Endodermal cell (in vitro differentiated cells): Measurements from ENCODE around the gene PIK3IP1. TPM values are rescaled to one million over a fixed set of nuclear protein-coding genes. Genes with fewer than 3 reads are reported as not detected.

Experiments
- DNase-seq: peaks from one replicate; pipeline ENCODE4 v3.0.0-alpha.2; 2017
- H3K27ac ChIP-seq: 2 replicates; pipeline ENCODE4 v1.5.1; 2013; ENCODE audit warnings: mild to moderate bottlenecking, low read depth, low read length, moderate library complexity
- H3K27me3 ChIP-seq: 2 replicates; pipeline ENCODE4 v1.6.1; 2013; ENCODE audit warnings: mild to moderate bottlenecking, low read length, moderate library complexity; ENCODE audit not compliant: insufficient read depth, control insufficient read depth, poor library complexity, severe bottlenecking
- H3K36me3 ChIP-seq: 2 replicates; pipeline ENCODE4 v1.7.0; 2013; ENCODE audit warnings: mild to moderate bottlenecking, low read length, moderate library complexity; ENCODE audit not compliant: control insufficient read depth, insufficient read depth
- H3K4me1 ChIP-seq: one replicate; pipeline ENCODE4 v1.7.0; 2013; ENCODE audit warnings: low read length; ENCODE audit not compliant: control insufficient read depth, insufficient read depth
- H3K4me3 ChIP-seq: 2 replicates; pipeline ENCODE4 v1.5.1; 2013; ENCODE audit warnings: mild to moderate bottlenecking, low read length, moderate library complexity
- H3K9ac ChIP-seq: 2 replicates; pipeline ENCODE4 v1.6.1; 2013; ENCODE audit warnings: mild to moderate bottlenecking, low read length, moderate library complexity; ENCODE audit not compliant: poor library complexity, severe bottlenecking; ENCODE audit errors: extremely low read depth
- H3K9me3 ChIP-seq: 2 replicates; pipeline ENCODE4 v1.6.1; 2013; ENCODE audit warnings: mild to moderate bottlenecking, low read length, moderate library complexity; ENCODE audit not compliant: control insufficient read depth
- H3K27ac Mint-ChIP-seq: 2 replicates; pipeline ENCODE4 v1.8.0; 2020; ENCODE audit warnings: mixed read lengths
- H3K27me3 Mint-ChIP-seq: 2 replicates; pipeline ENCODE4 v1.8.0; 2021; ENCODE audit warnings: mild to moderate bottlenecking, mixed read lengths; ENCODE audit not compliant: insufficient read depth
- H3K36me3 Mint-ChIP-seq: 2 replicates; pipeline ENCODE4 v1.8.0; 2020; ENCODE audit warnings: low read depth, mixed read lengths
- H3K4me1 Mint-ChIP-seq: 2 replicates; pipeline ENCODE4 v1.8.0; 2020; ENCODE audit warnings: mixed read lengths
- H3K4me3 Mint-ChIP-seq: 2 replicates; pipeline ENCODE4 v1.8.0; 2020; ENCODE audit warnings: mild to moderate bottlenecking, moderate library complexity, mixed read lengths
- H3K9me3 Mint-ChIP-seq: 2 replicates; pipeline ENCODE4 v1.8.0; 2020; ENCODE audit warnings: mild to moderate bottlenecking, mixed read lengths
- CTCF ChIP-seq: fragments of 200-600 bp; sonication (generic); conservative IDR thresholded peaks from 2 replicates; pipeline ENCODE4 v1.5.0; 2021; ENCODE audit warnings: antibody characterized with exemption, mild to moderate bottlenecking
- WGBS, 2 experiments: methylation state at CpG; one replicate each; pipeline versions ENCODE4 v1.1.5 to v1.1.7; 2013; ENCODE audit warnings: missing lambda C conversion rate in 2 of 2, mixed read lengths in 1 of 2; ENCODE audit not compliant: insufficient coverage in 1 of 2, insufficient read length in 1 of 2; 5-methylcytosine and 5-hydroxymethylcytosine counted together
- total RNA-seq, 2 donors: library from RNA; stranded (reverse); fragmentation: NEBNext Ultra II Directional in 1 of 2; extraction: Animal tissue kit (Norgen Biotek cat#: 25700) in 1 of 2; gene quantifications; 2 replicates in 1 of 2; 3 replicates in 1 of 2; pipeline ENCODE4 v1.2.1, GENCODE V29; 2021

PIK3IP1 gene
- total RNA-seq, 2 donors from 2014 or later: 2.0 to 3.5 TPM

- H3K36me3 Mint-ChIP-seq: peaks cover 66% of the 10 kb centered on the region
- H3K4me3 Mint-ChIP-seq: no peak overlapping the region
- H3K36me3 ChIP-seq: peaks cover 47% of the 10 kb centered on the region
- H3K27me3 Mint-ChIP-seq: no peaks in the 10 kb centered on the region
- DNase-seq: peak; percentile 91
- no peaks in the 10 kb centered on the region for H3K9me3 ChIP-seq
- H3K9me3 Mint-ChIP-seq: no peaks in the 10 kb centered on the region
- no peak overlapping the region for H3K9ac ChIP-seq
- H3K4me3 ChIP-seq: no peak overlapping the region
- H3K27ac Mint-ChIP-seq: peak overlapping the region; percentile 44
- peaks cover 18% of the 10 kb centered on the region for H3K4me1 Mint-ChIP-seq
- H3K27me3 ChIP-seq: no peaks in the 10 kb centered on the region
- WGBS, 2 experiments: 81 to 97% methylated on average over 9 to 15 of the region's 15 CpGs
- peak; percentile 87 for TF ChIP-seq CTCF
- H3K27ac ChIP-seq: no peak overlapping the region
- peaks cover 5% of the 10 kb centered on the region for H3K4me1 ChIP-seq
These were observed 19.5 kb downstream of the PIK3IP1 start for GRCh38 chr22:31272522-31273446.

DNA sequence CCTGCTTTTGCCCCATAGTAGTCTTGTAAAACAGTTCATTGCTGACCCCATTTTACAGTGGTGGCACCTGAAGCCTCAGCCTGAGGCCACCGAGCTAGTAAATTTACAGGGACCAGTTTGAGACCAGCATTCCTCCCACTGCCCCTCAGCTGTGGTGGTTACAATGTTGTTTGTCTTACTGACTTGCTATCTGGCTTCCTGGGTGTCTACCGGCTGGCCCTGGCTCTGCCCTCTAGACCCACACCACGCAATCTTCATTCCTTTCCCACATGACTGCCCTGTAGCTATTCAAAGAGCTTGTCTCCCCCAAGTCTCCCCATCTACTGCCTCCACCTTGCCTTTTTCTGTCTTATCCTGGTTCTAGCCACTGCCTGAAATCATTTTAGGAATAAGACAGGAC lies 20.8 kb downstream of the PIK3IP1 start:
- Histone ChIP-seq H3K27me3 (no peaks in the 10 kb centered on the region), H3K36me3 (peaks cover 53% of the 10 kb centered on the region), H3K4me3 (no peak overlapping the region), H3K27ac (no peak overlapping the region), H3K9ac (no peak overlapping the region), H3K4me1 (peaks cover 5% of the 10 kb centered on the region), H3K9me3 (no peaks in the 10 kb centered on the region)
- TF ChIP-seq CTCF: no peak
- Mint-ChIP-seq H3K4me3 (no peak overlapping the region), H3K36me3 (peaks cover 65% of the 10 kb centered on the region), H3K4me1 (peaks cover 18% of the 10 kb centered on the region), H3K27me3 (no peaks in the 10 kb centered on the region), H3K9me3 (no peaks in the 10 kb centered on the region), H3K27ac (peak overlapping the region; percentile 76)
- no peak for DNase-seq
- 69 to 89% methylated on average over 3 of the region's 3 CpGs for WGBS, 2 experiments

DNA sequence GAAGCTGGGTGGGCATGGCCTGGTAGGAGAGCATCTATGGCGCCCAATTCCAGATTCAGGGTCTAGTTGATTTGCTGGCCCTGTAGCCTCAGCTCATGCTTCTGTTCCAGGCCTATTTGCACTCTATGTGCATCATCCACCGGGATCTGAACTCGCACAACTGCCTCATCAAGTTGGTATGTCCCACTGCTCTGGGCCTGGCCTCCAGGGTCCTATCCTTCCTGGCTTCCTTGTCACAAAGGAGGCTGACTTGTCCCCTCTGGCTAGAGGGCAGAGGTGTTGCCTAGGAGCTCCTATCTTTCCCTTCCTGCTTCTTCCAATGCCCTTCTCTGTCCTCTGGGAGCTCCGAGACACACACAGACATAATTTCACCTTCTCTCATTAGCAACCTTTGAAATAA lies 21.3 kb downstream of the PIK3IP1 start:
- Histone ChIP-seq H3K36me3 (peaks cover 53% of the 10 kb centered on the region), H3K4me1 (peaks cover 5% of the 10 kb centered on the region), H3K9ac (no peak overlapping the region), H3K27me3 (no peaks in the 10 kb centered on the region), H3K9me3 (no peaks in the 10 kb centered on the region), H3K4me3 (no peak overlapping the region), H3K27ac (no peak overlapping the region)
- no peaks in the 10 kb centered on the region for H3K27me3 Mint-ChIP-seq
- peaks cover 18% of the 10 kb centered on the region for H3K4me1 Mint-ChIP-seq
- WGBS, 2 experiments: 95 to 100% methylated on average over 3 of the region's 4 CpGs
- TF ChIP-seq CTCF: no peak
- H3K4me3 Mint-ChIP-seq: no peak overlapping the region
- H3K36me3 Mint-ChIP-seq: peaks cover 67% of the 10 kb centered on the region
- DNase-seq: no peak
- H3K27ac Mint-ChIP-seq: peak overlapping the region; percentile 91
- H3K9me3 Mint-ChIP-seq: no peaks in the 10 kb centered on the region
